ENCODE data around the gene UBE2M. TPM values are rescaled to one million over a fixed set of nuclear protein-coding genes. Genes with fewer than 3 reads are reported as not detected.

The UBE2M gene
- total RNA-seq, 1 donor from 2014 or later = 81.9 TPM

DNA sequence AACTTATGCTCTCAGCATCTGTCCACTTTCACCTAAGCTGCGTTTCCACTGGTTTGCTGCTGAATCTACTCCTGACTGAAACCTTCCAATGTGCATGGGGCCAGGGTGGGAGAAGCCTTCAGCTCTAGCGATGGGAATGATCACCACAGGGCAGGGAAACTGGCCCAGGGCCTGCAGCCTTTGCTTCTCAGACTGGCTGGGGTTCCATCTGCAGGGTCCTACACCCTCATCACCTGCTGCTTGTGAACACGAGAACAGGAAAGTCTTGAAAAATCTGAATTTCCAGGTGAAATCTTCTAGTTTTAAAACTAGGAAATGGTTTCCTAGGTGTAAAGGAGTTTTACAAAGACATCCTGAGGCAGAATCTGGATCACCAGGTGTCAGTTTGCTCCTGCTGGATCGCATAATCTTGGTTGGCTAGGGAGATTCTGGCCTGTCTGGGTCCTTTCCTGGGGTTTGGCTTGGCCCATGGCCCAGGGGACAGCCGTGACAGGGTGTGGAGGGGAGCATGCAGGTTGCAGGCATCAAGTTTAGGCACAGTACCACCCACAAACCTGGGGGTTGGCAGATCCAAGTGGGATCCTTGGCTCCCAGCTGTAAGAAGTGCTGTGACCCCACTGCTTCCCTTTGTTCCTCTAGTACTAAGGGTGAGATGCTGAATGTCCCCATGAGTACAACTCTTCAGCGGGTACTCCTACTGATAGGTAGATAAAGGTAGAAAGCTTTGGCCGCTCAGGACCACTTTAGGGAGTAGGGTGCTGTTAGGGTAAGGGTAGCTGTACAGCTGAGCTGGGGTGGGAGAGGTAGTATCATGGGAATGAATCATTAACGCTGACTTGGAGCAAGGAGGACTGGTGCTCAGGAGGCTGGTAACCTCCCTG, 1.8 kb upstream of the UBE2M start:
- Mint-ChIP-seq H3K4me3 (peak overlapping the region; percentile 99), H3K4me1 (ENCODE audit: unreplicated experiment) (peaks cover 2% of the 10 kb centered on the region), H3K36me3 (peaks cover 10% of the 10 kb centered on the region), H3K27ac (peak overlapping the region; percentile 100), H3K9me3 (no peaks in the 10 kb centered on the region), H3K27me3 (no peaks in the 10 kb centered on the region)
- TF ChIP-seq, protein P1, sequence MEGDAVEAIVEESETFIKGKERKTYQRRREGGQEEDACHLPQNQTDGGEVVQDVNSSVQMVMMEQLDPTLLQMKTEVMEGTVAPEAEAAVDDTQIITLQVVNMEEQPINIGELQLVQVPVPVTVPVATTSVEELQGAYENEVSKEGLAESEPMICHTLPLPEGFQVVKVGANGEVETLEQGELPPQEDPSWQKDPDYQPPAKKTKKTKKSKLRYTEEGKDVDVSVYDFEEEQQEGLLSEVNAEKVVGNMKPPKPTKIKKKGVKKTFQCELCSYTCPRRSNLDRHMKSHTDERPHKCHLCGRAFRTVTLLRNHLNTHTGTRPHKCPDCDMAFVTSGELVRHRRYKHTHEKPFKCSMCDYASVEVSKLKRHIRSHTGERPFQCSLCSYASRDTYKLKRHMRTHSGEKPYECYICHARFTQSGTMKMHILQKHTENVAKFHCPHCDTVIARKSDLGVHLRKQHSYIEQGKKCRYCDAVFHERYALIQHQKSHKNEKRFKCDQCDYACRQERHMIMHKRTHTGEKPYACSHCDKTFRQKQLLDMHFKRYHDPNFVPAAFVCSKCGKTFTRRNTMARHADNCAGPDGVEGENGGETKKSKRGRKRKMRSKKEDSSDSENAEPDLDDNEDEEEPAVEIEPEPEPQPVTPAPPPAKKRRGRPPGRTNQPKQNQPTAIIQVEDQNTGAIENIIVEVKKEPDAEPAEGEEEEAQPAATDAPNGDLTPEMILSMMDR (conservative IDR thresholded peaks at IDR 0.05) = no peak
- DNase-seq (ENCODE audit: extremely low spot score, unreplicated experiment) = no peak

DNA sequence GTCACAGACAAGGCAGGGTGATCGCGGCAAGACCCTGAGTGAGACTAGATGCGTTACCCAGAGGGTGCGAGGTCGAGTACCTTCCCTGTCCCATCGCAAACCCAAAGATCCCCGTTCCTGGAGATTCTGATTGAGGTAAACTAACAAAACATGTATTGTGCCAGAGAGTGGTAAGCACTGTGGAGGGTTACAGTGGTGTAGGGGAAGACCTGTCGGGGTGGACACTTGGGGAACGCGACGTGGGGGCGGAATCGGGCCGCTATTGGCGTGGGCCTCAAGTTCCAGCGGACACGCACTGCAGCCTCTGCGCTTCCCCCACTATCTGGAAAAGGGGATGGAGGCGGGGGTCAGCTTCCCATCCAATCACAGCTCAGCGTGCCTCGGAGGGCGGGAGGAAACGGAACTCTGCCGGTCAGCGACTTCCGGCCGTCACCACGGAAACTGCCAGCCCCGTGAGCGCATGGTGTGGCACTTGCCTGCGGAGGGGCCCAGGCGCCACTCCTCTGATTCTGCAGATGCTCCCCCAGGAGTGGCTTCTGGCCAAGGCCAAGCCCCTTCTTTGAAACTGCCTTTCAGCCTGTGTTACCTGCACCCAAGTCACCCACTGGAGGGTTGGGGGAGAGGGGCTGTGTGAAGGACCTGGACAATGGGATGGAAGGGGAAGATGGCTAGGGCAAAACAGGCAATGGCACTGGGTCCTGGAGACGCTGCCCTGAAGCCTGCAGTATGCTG, 1.0 kb upstream of the UBE2M start:
- peaks cover 7% of the 10 kb centered on the region for H3K36me3 Mint-ChIP-seq

DNA sequence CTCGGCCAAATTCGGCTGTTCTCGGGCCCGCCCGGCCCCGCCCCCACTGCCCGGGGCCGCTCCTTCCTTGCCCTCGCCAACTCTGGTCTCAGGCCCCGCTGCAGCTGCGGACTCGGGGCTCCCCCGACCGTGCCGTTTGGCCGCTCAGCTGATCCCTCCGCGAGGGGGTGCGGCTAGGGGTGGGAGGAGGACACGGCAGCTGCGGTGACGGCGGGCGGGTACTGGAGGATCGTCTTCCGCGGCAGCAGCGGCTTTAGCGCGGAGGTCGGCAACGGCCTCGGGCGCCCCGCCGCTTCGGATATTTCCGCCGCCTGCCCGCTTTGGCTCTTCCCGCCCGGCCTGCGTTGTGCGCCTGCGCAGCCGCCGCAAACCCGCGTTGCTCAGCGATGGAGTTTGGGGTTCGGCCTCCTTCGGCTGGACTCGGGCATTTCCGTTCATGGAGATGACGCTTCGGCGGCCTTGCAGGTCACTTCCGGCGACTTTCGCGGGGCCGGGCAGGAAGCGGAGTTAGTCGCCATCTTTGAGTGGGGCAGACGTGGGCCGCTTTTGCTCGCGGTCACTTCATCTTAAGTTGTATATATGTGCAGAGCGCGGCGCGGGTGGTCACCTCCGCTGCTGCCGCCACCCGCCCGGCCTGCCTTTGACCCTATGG, 338 bp upstream of the UBE2M start:
- H3K27me3 Mint-ChIP-seq = no peaks in the 10 kb centered on the region
- peak overlapping the region; percentile 100 for H3K27ac Mint-ChIP-seq
- TF ChIP-seq, protein P1 (conservative IDR thresholded peaks at IDR 0.05) = no peak
- peak; percentile 100 for DNase-seq (ENCODE audit: extremely low spot score, unreplicated experiment)
- no peaks in the 10 kb centered on the region for H3K9me3 Mint-ChIP-seq
- peaks cover 12% of the 10 kb centered on the region for H3K4me1 Mint-ChIP-seq (ENCODE audit: unreplicated experiment)
- peaks cover 7% of the 10 kb centered on the region for H3K36me3 Mint-ChIP-seq
- peak overlapping the region; percentile 99 for H3K4me3 Mint-ChIP-seq

More for the DNA sequence above, 1.0 kb upstream of the UBE2M start:
- TF ChIP-seq, protein P1 (conservative IDR thresholded peaks at IDR 0.05) = no peak
- no peaks in the 10 kb centered on the region for H3K27me3 Mint-ChIP-seq
- H3K9me3 Mint-ChIP-seq = no peaks in the 10 kb centered on the region
- peak overlapping the region; percentile 99 for H3K4me3 Mint-ChIP-seq
- H3K27ac Mint-ChIP-seq = peak overlapping the region; percentile 100
- peaks cover 6% of the 10 kb centered on the region for H3K4me1 Mint-ChIP-seq (ENCODE audit: unreplicated experiment)
- peak; percentile 88 for DNase-seq (ENCODE audit: extremely low spot score, unreplicated experiment)

DNA sequence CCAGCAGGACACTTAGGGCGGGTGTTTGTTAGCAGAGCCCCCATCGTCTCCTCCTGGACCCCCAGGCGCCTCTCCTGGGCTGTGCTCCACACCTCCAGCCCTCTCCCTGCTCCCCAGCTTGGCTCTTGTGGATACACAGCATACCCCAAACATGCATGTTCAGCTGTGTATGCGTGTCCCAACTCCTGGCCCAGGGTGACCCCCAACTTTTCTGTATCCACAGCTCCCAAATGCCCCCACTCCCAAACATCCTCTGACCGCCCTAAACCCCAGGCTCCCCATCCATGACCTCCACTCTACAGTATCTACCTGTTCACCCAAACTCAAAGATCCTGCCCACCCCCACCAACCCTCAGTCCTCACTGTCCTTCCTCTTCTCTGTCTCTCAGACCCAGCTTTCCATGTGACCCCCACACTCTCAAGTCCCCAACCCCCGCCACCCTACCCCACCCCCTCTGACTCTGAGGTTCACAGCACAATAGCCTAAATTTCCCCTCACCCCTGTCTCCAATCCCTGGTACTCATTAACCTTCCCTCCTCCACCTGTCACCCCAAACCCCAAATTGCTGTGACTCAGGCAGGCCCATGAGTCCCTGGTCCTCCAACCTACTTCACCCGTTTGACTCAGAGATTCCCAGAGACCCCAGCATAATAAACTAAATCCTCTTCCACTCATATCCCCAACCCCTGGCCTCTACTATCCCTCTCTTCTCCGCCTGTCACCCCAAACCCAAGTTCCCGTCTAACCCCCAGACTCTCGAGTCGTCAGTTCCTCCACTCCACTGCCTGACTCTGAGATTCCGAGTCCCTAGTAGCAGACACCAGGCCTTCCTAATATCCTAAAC, 968 bp downstream of the UBE2M start:
- H3K4me1 Mint-ChIP-seq (ENCODE audit: unreplicated experiment) = peaks cover 20% of the 10 kb centered on the region
- peaks cover 16% of the 10 kb centered on the region for H3K36me3 Mint-ChIP-seq
- TF ChIP-seq, protein P1 (conservative IDR thresholded peaks at IDR 0.05) = no peak
- H3K27ac Mint-ChIP-seq = peak overlapping the region; percentile 100
- H3K9me3 Mint-ChIP-seq = no peaks in the 10 kb centered on the region
- H3K4me3 Mint-ChIP-seq = peak overlapping the region; percentile 99
- H3K27me3 Mint-ChIP-seq = no peaks in the 10 kb centered on the region
- DNase-seq (ENCODE audit: extremely low spot score, unreplicated experiment) = no peak
